ENCODE data around the gene LPP. TPM values are rescaled to one million over a fixed set of nuclear protein-coding genes. Genes with fewer than 3 reads are reported as not detected.

LPP gene
- polyA plus RNA-seq, 2 donors, result 10.5 to 12.9 TPM

DNA sequence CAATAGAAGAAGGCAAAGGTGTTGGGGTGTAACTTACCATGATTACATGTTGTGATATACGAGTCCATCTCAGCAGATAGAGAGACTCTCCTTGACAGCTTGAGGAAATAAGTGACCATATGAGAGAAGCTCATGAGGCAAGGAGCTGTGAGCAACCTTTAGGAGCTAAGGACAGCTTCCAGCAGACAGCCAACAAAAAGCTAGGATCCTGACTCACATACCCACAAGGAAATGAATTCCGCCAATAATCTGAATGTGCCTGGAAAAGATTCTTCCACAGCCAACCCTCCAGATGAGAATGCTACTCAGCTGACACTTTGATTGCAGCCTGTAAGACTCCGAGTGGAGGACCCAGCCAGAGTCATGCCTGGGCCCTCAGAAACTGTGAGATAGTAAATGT is 678.2 kb downstream of the LPP start:
- 78 to 92% methylated on average over 3 of the region's 3 CpGs for WGBS, 2 donors
- Histone ChIP-seq H3K4me1 (ENCODE audit: control insufficient read depth in 2 of 2, insufficient read depth in 2 of 2, low read length in 1 of 2) (peaks cover 0 to 2% of the 10 kb centered on the region in 2 donors), H3K36me3 (ENCODE audit: control insufficient read depth in 2 of 2, insufficient read depth in 2 of 2, low read length in 1 of 2) (no peaks in the 10 kb centered on the region), H3K27me3 (ENCODE audit: control insufficient read depth in 1 of 2, insufficient read depth in 2 of 2, low read length in 2 of 2) (no peaks in the 10 kb centered on the region), H3K9me3 (ENCODE audit: control insufficient read depth in 2 of 2, insufficient read depth in 1 of 2, low read depth in 1 of 2, low read length in 1 of 2) (no peaks in the 10 kb centered on the region), H3K4me3 (ENCODE audit: low read depth in 1 of 2, low read length in 2 of 2) (no peak overlapping the region), H3K27ac (ENCODE audit: low read depth in 2 of 2, low read length in 1 of 2) (peak overlapping the region; percentile 57 to 60)

DNA sequence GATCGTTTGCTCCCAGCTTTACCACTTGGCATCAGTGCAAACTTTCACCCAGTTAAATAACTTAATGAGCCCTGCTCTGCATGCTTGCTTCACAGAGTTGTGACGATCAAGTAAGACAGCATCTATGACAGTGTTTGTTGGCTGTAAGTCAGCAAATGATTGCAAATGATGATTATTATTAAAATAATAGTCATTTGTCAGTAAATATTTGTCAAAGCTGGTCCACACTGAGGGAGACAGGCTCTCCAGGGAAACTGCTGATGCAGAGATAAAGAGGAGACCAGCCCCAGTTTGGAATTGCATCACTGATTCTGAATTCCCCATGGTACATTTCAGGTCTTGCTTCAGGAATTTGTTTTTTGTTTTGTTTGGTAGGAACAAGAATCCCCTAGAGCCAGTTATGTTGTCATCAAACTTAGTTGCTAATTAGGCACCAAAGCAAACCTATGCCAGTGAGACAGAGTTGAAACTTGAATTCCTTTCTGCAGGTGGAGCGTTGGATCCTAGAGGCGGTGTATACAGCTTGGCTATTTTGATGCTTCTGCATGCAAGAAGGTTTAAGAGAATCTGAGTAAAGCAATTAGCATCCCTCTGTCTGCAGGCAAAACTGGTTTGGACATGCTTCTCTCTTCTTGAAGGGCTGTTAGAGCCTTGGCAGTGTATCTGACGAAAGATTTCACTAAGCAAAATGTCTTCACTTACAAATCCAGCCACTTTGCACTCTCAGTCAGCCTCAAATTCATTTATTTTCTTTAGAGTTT is 679.2 kb downstream of the LPP start:
- Histone ChIP-seq H3K4me3 (ENCODE audit: low read depth in 1 of 2, low read length in 2 of 2) (no peak overlapping the region), H3K9me3 (ENCODE audit: control insufficient read depth in 2 of 2, insufficient read depth in 1 of 2, low read depth in 1 of 2, low read length in 1 of 2) (no peaks in the 10 kb centered on the region), H3K27ac (ENCODE audit: low read depth in 2 of 2, low read length in 1 of 2) (peak overlapping the region; percentile 57 to 72), H3K4me1 (ENCODE audit: control insufficient read depth in 2 of 2, insufficient read depth in 2 of 2, low read length in 1 of 2) (peaks cover 0 to 2% of the 10 kb centered on the region in 2 donors), H3K36me3 (ENCODE audit: control insufficient read depth in 2 of 2, insufficient read depth in 2 of 2, low read length in 1 of 2) (no peaks in the 10 kb centered on the region), H3K27me3 (ENCODE audit: control insufficient read depth in 1 of 2, insufficient read depth in 2 of 2, low read length in 2 of 2) (no peaks in the 10 kb centered on the region)
- WGBS, 2 donors, result 44 to 55% methylated on average over 5 of the region's 5 CpGs

DNA sequence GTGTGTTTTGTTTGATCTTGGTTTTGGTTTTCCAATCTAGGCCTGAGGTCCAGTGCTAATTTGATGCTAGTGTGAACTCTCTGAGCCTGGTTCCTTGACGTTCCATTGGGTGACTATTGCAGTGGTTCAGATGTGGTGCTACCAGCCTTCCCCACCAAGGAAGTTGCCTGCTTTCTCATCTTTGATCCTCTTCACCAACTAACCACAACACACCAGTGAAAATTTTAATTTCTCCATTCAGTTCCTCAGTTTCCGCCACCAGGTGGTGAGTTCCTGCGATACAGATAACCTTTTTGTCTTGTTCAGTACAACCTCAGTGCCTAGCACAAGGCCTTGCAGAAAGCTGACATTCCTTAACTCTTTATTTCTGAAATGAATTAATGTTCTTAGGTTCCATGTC is 680.4 kb downstream of the LPP start:
- peak overlapping the region; percentile 8 to 49 for H3K27ac ChIP-seq (ENCODE audit: low read depth in 2 of 2, low read length in 1 of 2)

DNA sequence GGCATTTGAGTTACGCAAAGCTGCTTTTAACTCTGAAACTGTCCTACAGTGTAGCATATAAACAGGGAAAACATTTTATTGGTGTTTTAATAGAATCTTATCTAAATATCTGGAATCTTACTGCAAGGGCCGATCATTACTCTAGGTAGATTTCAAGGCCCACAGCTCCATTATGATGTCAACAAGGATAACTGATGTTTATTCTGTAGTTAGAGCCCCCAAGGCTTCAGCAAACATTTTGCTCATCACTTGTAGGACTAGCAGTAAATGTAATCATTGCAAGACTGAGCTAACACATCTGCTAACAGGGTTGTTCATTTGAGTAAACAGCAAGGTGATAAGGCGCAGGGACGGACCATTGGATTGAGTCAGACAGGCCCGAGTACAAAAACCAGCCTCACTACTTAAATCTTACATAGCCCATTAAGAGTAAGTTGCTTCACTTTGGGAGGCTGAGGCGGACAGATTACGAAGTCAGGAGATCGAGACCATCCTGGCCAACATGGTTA is 685.3 kb downstream of the LPP start:
- no peak overlapping the region for H3K4me3 ChIP-seq (ENCODE audit: low read depth in 1 of 2, low read length in 2 of 2)
- H3K4me1 ChIP-seq (ENCODE audit: control insufficient read depth in 2 of 2, insufficient read depth in 2 of 2, low read length in 1 of 2), result peaks cover 0 to 1% of the 10 kb centered on the region in 2 donors
- no peaks in the 10 kb centered on the region for H3K27me3 ChIP-seq (ENCODE audit: control insufficient read depth in 1 of 2, insufficient read depth in 2 of 2, low read length in 2 of 2)
- no peaks in the 10 kb centered on the region for H3K9me3 ChIP-seq (ENCODE audit: control insufficient read depth in 2 of 2, insufficient read depth in 1 of 2, low read depth in 1 of 2, low read length in 1 of 2)
- H3K27ac ChIP-seq (ENCODE audit: low read depth in 2 of 2, low read length in 1 of 2), result no peak overlapping the region
- WGBS, 2 donors, result 90 to 92% methylated on average over 8 of the region's 8 CpGs
- H3K36me3 ChIP-seq (ENCODE audit: control insufficient read depth in 2 of 2, insufficient read depth in 2 of 2, low read length in 1 of 2), result no peaks in the 10 kb centered on the region

More for the DNA sequence above, 680.4 kb downstream of the LPP start:
- H3K36me3 ChIP-seq (ENCODE audit: control insufficient read depth in 2 of 2, insufficient read depth in 2 of 2, low read length in 1 of 2), result no peaks in the 10 kb centered on the region
- peaks cover 0 to 2% of the 10 kb centered on the region in 2 donors for H3K4me1 ChIP-seq (ENCODE audit: control insufficient read depth in 2 of 2, insufficient read depth in 2 of 2, low read length in 1 of 2)
- 81 to 87% methylated on average over 3 of the region's 3 CpGs for WGBS, 2 donors
- H3K4me3 ChIP-seq (ENCODE audit: low read depth in 1 of 2, low read length in 2 of 2), result no peak overlapping the region
- H3K9me3 ChIP-seq (ENCODE audit: control insufficient read depth in 2 of 2, insufficient read depth in 1 of 2, low read depth in 1 of 2, low read length in 1 of 2), result no peaks in the 10 kb centered on the region
- no peaks in the 10 kb centered on the region for H3K27me3 ChIP-seq (ENCODE audit: control insufficient read depth in 1 of 2, insufficient read depth in 2 of 2, low read length in 2 of 2)

DNA sequence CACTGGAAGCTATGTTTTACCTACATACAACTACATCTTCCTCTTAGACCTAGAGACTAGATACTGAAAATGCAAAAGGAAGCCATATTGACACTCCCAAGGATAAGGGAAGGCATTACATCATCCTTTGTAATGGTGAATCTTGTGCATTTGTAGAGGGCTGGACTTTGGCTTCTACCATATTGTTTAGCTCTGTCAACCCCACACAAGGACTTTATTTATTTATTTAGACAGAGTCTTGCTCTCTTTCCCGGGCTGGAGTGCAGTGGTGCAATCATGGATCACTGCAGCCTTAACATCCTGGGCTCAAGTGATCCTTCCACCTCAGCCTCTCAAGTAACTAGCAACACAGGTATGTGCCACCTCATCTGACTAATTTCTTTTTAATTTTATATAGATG is 686.3 kb downstream of the LPP start:
- H3K4me3 ChIP-seq (ENCODE audit: low read depth in 1 of 2, low read length in 2 of 2), result no peak overlapping the region
- no peak overlapping the region for H3K27ac ChIP-seq (ENCODE audit: low read depth in 2 of 2, low read length in 1 of 2)
- H3K9me3 ChIP-seq (ENCODE audit: control insufficient read depth in 2 of 2, insufficient read depth in 1 of 2, low read depth in 1 of 2, low read length in 1 of 2), result no peaks in the 10 kb centered on the region
- H3K27me3 ChIP-seq (ENCODE audit: control insufficient read depth in 1 of 2, insufficient read depth in 2 of 2, low read length in 2 of 2), result no peaks in the 10 kb centered on the region
- no peaks in the 10 kb centered on the region for H3K4me1 ChIP-seq (ENCODE audit: control insufficient read depth in 2 of 2, insufficient read depth in 2 of 2, low read length in 1 of 2)
- no peaks in the 10 kb centered on the region for H3K36me3 ChIP-seq (ENCODE audit: control insufficient read depth in 2 of 2, insufficient read depth in 2 of 2, low read length in 1 of 2)
- 86 to 95% methylated on average over 1 of the region's 1 CpG for WGBS, 2 donors

DNA sequence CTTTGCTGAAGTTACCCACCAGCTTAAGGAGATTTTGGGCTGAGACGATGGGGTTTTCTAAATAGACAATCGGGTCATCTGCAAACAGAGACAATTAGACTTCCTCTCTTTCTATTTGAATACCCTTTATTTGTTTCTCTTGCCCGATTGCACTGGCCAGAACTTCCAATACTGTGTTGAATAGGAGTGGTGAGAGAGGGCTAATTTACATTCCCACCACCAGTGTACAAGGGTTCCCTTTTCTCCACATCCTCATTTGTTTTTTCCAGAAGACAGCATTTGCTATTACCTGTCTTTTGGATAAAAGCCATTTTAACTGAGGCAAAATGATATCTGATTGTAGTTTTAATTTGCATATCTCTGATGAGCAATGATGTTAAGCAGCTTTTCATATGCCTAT is 687.9 kb downstream of the LPP start:
- no peaks in the 10 kb centered on the region for H3K9me3 ChIP-seq (ENCODE audit: control insufficient read depth in 2 of 2, insufficient read depth in 1 of 2, low read depth in 1 of 2, low read length in 1 of 2)
- no peak overlapping the region for H3K27ac ChIP-seq (ENCODE audit: low read depth in 2 of 2, low read length in 1 of 2)
- no peaks in the 10 kb centered on the region for H3K27me3 ChIP-seq (ENCODE audit: control insufficient read depth in 1 of 2, insufficient read depth in 2 of 2, low read length in 2 of 2)
- no peaks in the 10 kb centered on the region for H3K4me1 ChIP-seq (ENCODE audit: control insufficient read depth in 2 of 2, insufficient read depth in 2 of 2, low read length in 1 of 2)
- H3K4me3 ChIP-seq (ENCODE audit: low read depth in 1 of 2, low read length in 2 of 2), result no peak overlapping the region
- 85 to 89% methylated on average over 3 of the region's 3 CpGs for WGBS, 2 donors
- no peaks in the 10 kb centered on the region for H3K36me3 ChIP-seq (ENCODE audit: control insufficient read depth in 2 of 2, insufficient read depth in 2 of 2, low read length in 1 of 2)

DNA sequence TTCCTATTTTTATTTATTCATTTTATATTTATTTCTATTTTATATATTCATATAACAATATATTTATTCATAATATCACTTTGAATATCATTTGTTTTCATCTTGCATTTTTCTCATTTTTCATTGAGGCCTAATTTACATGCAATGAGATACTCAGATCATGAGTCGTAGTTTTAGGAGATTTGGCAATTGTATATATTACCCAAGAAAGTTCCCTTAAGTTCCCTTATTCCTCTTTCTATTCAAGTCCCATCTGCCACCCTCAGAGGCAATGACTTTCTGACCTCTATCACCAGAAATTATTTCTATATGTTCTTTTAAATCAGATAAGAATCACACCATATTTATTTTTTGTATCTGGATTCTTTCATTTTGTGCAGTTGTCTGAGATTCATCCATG is 688.7 kb downstream of the LPP start:
- no peaks in the 10 kb centered on the region for H3K9me3 ChIP-seq (ENCODE audit: control insufficient read depth in 2 of 2, insufficient read depth in 1 of 2, low read depth in 1 of 2, low read length in 1 of 2)
- no peak overlapping the region for H3K4me3 ChIP-seq (ENCODE audit: low read depth in 1 of 2, low read length in 2 of 2)
- H3K36me3 ChIP-seq (ENCODE audit: control insufficient read depth in 2 of 2, insufficient read depth in 2 of 2, low read length in 1 of 2), result no peaks in the 10 kb centered on the region
- no peak overlapping the region for H3K27ac ChIP-seq (ENCODE audit: low read depth in 2 of 2, low read length in 1 of 2)
- WGBS, 2 donors, result 78 to 82% methylated on average over 1 of the region's 1 CpG
- no peaks in the 10 kb centered on the region for H3K27me3 ChIP-seq (ENCODE audit: control insufficient read depth in 1 of 2, insufficient read depth in 2 of 2, low read length in 2 of 2)
- H3K4me1 ChIP-seq (ENCODE audit: control insufficient read depth in 2 of 2, insufficient read depth in 2 of 2, low read length in 1 of 2), result no peaks in the 10 kb centered on the region

DNA sequence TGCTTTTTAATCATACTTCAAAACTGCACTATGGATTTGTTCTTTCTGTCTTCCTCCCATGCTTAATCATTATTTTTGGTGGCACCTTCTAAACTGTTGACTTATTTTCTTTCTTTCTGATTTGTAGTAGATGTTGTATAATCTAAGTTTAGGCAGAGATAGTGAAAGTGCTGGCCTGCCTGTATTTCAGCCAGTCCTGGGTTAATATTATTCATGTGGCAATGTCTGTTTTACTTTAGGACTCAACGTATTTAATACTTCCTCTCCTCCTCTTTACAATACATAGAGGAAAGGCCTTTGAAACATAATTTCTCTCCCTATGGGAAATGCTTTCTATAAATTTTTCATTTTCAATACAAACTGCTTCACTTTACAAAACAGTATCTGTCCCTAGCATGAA is 690.1 kb downstream of the LPP start:
- H3K4me1 ChIP-seq (ENCODE audit: control insufficient read depth in 2 of 2, insufficient read depth in 2 of 2, low read length in 1 of 2), result no peaks in the 10 kb centered on the region
- 54 to 74% methylated on average over 1 of the region's 1 CpG for WGBS, 2 donors
- no peak overlapping the region for H3K27ac ChIP-seq (ENCODE audit: low read depth in 2 of 2, low read length in 1 of 2)
- no peaks in the 10 kb centered on the region for H3K9me3 ChIP-seq (ENCODE audit: control insufficient read depth in 2 of 2, insufficient read depth in 1 of 2, low read depth in 1 of 2, low read length in 1 of 2)
- no peak overlapping the region for H3K4me3 ChIP-seq (ENCODE audit: low read depth in 1 of 2, low read length in 2 of 2)
- no peaks in the 10 kb centered on the region for H3K36me3 ChIP-seq (ENCODE audit: control insufficient read depth in 2 of 2, insufficient read depth in 2 of 2, low read length in 1 of 2)
- H3K27me3 ChIP-seq (ENCODE audit: control insufficient read depth in 1 of 2, insufficient read depth in 2 of 2, low read length in 2 of 2), result no peaks in the 10 kb centered on the region

DNA sequence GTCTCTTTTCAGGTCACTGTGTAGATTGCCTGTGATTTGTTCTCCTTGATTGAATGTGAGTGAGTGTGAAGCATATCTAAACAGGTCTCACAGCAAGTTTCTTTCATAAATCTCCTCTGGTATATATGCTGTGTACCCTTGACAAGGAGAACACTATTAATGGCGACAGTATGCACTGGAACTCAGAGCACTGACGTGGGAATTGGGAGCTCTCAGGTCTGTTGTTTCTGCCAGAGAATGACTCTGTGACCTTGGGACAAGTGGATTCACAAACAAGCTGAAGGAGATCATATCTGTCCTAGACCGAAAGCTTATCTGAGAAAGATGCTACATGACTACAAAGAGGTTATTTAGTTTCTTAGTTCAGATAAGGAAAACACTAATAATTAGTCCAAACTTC is 691.6 kb downstream of the LPP start:
- no peak overlapping the region for H3K4me3 ChIP-seq (ENCODE audit: low read depth in 1 of 2, low read length in 2 of 2)
- no peaks in the 10 kb centered on the region for H3K27me3 ChIP-seq (ENCODE audit: control insufficient read depth in 1 of 2, insufficient read depth in 2 of 2, low read length in 2 of 2)
- 79 to 93% methylated on average over 3 of the region's 3 CpGs for WGBS, 2 donors
- no peaks in the 10 kb centered on the region for H3K9me3 ChIP-seq (ENCODE audit: control insufficient read depth in 2 of 2, insufficient read depth in 1 of 2, low read depth in 1 of 2, low read length in 1 of 2)
- no peaks in the 10 kb centered on the region for H3K4me1 ChIP-seq (ENCODE audit: control insufficient read depth in 2 of 2, insufficient read depth in 2 of 2, low read length in 1 of 2)
- H3K36me3 ChIP-seq (ENCODE audit: control insufficient read depth in 2 of 2, insufficient read depth in 2 of 2, low read length in 1 of 2), result no peaks in the 10 kb centered on the region
- H3K27ac ChIP-seq (ENCODE audit: low read depth in 2 of 2, low read length in 1 of 2), result no peak overlapping the region

DNA sequence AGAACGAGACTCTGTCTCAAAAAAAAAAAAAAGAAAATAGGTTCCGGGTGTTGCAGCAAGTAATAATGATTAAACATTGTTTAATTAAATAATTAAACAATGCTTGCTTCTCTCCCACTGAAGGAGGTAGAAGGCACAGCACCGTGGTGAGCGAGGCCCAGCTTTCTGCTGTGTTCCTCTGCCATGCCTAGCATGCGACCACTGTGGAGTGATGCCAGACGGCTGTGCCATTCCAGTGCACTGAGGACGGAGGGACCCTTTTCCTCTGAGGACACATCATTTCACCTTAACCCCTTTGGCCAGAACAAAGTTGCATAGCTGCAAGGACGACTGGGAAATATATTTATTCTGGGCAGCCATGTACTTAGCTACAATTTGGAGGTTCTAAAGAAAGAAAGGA is 695.0 kb downstream of the LPP start:
- Histone ChIP-seq H3K9me3 (ENCODE audit: control insufficient read depth in 2 of 2, insufficient read depth in 1 of 2, low read depth in 1 of 2, low read length in 1 of 2) (no peaks in the 10 kb centered on the region), H3K27me3 (ENCODE audit: control insufficient read depth in 1 of 2, insufficient read depth in 2 of 2, low read length in 2 of 2) (no peaks in the 10 kb centered on the region), H3K27ac (ENCODE audit: low read depth in 2 of 2, low read length in 1 of 2) (no peak overlapping the region), H3K36me3 (ENCODE audit: control insufficient read depth in 2 of 2, insufficient read depth in 2 of 2, low read length in 1 of 2) (no peaks in the 10 kb centered on the region), H3K4me1 (ENCODE audit: control insufficient read depth in 2 of 2, insufficient read depth in 2 of 2, low read length in 1 of 2) (no peaks in the 10 kb centered on the region), H3K4me3 (ENCODE audit: low read depth in 1 of 2, low read length in 2 of 2) (no peak overlapping the region)
- 65 to 88% methylated on average over 8 of the region's 8 CpGs for WGBS, 2 donors
